ENCODE results near the gene CHDH. TPM values are rescaled to one million over a fixed set of nuclear protein-coding genes. Genes with fewer than 3 reads are reported as not detected.

Gene CHDH
- polyA plus RNA-seq, 4 donors, result 2.4 to 10.0 (median 6.7) TPM

DNA sequence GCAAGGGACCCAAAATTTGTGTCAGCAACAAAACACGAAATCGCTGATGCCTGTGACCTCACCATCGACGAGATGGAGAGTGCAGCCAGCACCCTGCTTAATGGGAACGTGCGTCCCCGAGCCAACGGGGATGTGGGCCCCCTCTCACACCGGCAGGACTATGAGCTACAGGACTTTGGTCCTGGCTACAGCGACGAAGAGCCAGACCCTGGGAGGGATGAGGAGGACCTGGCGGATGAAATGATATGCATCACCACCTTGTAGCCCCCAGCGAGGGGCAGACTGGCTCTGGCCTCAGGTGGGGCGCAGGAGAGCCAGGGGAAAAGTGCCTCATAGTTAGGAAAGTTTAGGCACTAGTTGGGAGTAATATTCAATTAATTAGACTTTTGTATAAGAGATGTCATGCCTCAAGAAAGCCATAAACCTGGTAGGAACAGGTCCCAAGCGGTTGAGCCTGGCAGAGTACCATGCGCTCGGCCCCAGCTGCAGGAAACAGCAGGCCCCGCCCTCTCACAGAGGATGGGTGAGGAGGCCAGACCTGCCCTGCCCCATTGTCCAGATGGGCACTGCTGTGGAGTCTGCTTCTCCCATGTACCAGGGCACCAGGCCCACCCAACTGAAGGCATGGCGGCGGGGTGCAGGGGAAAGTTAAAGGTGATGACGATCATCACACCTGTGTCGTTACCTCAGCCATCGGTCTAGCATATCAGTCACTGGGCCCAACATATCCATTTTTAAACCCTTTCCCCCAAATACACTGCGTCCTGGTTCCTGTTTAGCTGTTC is 34.9 kb downstream of the CHDH start:
- DNase-seq (ENCODE audit: low read depth in 4 of 4, low spot score in 3 of 4), result no peak

DNA sequence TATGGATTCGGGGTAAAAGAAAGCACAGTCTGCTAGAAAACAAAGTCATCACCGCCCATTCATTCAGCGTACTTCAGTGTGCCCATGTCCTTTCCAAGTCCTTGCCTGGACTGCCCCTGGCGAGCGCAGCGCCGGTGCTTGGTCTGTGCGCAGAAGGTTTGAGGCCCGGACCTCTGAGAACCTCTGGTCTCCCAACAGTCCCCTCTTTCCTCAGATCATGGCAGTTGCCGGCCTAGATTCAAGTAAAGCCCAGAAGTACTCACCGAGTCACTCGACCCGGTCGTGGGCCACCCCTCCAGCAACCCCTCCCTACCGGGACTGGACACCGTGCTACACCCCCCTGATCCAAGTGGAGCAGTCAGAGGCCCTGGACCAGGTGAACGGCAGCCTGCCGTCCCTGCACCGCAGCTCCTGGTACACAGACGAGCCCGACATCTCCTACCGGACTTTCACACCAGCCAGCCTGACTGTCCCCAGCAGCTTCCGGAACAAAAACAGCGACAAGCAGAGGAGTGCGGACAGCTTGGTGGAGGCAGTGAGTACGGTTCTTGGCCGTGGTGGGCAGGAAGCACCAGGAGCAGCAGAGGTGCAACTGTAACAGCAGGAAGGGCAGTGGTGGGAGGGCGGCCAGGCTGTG is 36.3 kb downstream of the CHDH start:
- no peak for DNase-seq (ENCODE audit: low read depth in 4 of 4, low spot score in 3 of 4)

DNA sequence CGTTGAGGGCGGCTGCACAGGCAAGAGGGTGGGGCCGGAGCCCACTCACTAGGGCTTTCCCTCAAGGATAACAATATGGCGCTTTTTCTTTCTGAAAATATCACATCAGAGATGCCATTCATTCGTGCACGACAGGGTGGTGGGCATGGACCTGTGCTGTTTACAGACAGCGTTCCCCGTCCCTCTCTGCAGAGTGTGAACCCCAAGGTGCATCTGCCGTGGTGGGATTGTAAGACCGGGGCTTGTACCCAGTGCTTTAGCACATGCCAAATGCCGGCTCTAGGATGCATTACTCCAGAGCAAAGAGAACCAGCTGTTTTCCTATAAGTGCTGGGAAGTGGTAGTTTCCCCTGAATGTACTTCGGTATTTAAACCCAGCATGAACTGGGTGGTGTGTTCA is 37.0 kb downstream of the CHDH start:
- no peak for DNase-seq (ENCODE audit: low read depth in 4 of 4, low spot score in 3 of 4)

DNA sequence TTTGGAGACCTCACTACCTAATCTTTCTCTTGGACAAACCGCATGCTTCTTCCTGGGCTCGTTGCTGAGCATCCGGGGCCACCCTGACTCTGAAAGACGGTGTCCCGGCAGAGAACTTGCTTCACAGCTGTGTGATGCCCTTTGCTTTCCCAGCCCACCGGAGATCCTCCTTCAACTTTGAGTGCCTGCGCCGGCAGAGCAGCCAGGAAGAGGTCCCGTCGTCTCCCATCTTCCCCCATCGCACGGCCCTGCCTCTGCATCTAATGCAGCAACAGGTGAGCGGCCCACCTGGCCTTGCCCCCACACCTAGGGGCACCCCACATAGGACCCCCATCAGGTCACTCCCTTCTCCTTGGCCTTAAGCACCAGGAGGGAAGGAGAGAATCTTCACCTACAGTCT is 37.7 kb downstream of the CHDH start:
- DNase-seq (ENCODE audit: low read depth in 4 of 4, low spot score in 3 of 4), result no peak

DNA sequence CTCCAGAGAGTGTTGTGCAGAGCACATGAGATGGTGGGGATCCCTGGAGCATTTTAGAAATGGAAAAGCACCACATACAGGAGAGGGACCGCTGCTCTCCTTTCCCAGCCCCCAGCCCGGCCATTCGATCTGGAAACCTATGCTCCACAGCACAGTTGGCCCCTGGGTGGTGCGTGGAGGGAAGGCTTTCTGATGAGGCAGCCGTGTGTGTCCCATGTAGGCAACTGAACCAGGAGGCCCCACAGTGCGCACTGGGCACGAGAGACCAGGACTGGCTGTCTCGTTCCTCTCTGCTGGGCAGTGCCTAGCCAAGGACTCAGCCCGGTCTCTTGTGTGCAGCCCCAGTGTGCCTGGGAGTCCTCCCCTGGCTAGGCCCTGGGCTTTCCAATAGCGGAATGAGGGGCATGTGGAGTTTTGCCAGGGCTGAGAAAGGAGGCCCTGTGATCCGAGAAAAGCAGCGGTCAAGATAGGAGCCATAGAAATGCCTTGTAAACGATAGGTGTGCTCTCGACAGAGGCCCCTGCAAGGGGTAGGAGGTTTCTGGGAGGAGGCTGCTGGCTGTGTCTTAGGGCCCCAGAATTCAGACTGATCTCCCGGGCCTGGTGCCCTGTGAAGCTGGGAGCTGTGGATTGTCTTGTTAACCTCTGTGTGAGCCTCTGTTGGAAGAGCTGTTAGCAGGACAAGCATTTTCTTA is 39.0 kb downstream of the CHDH start:
- DNase-seq (ENCODE audit: low read depth in 4 of 4, low spot score in 3 of 4), result no peak

DNA sequence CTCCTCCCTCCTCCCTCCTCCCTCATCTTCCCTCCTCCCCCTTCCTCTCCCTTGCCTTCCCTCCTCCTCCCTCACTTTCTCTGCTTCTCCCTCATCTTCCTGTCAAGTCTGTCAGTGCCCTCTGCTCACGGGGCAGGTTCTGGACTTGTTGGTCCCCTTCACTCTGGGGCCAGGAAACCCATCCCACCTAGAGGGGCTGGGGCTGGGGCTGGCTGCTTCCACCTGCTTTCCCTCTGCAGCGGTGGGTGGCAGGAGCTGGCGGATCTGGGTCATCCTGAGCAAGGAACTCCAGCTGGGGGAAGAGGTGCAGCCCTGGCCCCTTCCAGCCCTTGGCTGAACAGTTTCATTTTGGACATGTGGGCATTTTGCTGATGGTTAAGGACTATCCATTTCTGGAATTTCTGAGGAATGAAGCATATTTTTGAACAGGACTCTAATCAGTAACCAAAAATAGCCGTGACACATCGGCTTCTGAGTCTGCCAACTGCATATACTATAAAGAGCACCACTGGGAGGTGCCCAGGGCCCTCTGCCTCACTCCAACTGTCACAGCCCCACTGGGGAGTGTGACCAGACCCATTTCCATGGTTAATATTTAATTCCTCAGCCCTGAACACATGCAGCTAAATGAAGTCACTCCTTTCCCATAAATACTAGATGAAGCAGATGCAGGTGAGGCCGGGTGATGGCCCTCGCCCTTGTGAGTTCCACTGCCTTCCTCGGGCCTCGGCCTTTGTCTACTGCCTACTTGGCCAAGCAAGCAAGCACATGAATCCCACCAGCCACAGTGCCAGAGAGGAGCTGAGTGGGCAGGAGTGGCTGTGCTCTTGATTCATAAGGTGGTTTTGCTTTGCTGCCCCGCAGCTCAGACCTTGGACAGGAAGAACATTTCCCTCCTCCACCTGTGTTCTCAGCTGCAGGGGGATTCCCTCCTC is 39.8 kb downstream of the CHDH start:
- DNase-seq (ENCODE audit: low read depth in 4 of 4, low spot score in 3 of 4), result peak in 3 of 4 donors; percentile 19 to 41 (median 27)

DNA sequence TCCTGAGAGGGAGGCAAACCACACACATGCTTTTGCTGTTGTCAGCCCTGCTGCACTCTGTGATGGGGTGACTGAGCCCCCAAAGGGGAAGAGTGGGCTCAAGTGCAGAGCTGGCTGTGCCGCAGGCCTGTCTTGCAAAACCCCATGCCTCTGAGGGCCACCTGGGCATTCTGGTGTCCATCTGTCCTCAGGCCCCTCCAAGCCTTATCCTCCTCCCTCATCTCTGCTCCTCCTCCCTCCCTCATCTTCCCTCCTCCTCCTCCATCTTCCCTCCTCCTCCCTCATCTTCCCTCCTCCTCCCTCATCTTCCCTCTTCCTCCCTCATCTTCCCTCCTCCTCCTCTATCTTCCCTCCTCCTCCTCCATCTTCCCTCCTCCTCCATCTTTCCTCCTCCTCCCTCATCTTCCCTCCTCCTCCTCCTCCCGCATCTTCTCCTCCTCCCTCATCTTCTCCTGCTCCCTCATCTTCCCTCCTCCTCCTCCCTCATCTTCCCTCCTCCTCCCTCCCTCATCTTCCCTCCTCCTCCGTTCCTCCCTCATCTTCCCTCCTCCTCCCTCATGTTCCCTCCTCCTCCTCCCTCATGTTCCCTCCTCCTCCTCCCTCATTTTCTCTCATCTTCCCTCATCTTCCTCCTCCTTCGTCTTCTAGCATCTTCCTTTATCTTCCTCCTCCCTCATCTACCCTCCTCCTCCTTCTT is 40.6 kb downstream of the CHDH start:
- DNase-seq (ENCODE audit: low read depth in 4 of 4, low spot score in 3 of 4), result no peak

DNA sequence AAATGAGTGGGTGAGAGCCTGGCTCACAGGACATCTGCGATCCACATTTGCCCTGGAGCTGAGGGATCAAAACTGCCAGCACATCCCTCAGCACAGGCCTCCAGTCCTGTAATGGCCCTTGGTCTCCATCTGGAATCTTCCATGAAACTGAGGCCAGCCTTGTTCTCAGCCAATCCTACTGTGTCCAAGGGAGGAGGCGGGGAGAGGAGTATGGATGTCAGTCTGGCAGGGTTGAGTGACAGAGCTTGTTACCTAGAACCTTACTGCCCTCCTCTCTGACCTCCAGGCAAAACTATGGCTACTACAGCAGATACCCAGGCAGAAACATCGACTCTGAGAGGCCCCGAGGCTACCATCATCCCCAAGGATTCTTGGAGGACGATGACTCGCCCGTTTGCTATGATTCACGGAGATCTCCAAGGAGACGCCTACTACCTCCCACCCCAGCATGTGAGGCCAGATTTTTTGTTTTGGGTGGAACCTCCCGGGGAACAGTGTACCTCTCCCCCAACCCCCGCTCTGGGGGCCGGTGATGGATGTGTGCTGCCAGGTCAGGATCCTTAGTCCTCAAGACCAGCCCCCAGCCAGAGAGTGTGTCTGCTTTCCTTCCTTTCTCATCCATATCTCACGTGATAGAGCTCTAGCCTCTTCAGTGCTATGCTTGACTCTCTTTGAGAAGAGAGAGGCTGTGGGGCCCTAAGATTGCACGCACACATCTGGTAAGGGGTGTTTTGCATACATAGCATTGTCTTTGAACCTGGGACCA is 41.3 kb downstream of the CHDH start:
- DNase-seq (ENCODE audit: low read depth in 4 of 4, low spot score in 3 of 4), result no peak

DNA sequence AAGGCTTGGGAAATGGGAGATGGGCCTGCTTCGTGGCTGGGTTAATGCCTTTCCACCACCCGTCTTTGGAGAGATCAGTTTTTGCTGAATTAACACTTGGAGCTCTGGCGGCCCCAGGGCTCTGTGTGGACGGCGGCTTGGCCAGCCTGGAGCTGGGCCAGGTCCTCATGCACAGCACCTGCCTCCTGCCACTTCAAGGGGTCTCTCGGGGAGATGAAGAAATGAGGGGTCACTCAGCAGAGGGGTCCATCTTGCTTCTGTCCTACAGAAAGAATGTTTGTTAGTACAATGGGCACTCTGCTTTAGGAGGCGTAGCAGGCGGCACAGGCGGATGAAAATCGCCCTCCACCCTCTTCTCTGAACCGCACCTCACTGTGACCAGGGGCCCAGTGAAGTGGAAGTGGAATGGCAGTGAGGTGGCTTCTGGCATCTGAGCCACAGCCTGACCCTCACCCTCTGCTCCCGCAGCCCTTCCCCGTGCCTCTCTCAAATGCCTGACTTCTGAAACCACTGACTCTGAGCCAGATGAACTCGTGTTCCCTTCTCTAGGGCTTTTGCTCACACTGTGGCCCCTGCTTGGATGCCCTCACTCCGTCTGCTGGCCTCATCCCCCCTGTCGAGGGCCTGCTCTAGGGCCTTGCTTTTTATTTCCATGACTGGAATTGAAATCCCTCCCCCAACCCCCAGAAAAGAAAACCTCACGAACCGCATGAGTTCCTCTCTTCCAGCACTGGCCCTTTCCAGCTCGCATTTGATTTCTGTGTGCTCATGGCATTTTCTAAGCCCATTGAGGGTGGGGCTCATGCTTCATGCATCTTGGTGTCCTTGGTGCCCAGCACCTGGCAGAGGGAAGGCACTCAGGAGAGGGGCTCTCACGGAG is 42.2 kb downstream of the CHDH start:
- no peak for DNase-seq (ENCODE audit: low read depth in 4 of 4, low spot score in 3 of 4)

DNA sequence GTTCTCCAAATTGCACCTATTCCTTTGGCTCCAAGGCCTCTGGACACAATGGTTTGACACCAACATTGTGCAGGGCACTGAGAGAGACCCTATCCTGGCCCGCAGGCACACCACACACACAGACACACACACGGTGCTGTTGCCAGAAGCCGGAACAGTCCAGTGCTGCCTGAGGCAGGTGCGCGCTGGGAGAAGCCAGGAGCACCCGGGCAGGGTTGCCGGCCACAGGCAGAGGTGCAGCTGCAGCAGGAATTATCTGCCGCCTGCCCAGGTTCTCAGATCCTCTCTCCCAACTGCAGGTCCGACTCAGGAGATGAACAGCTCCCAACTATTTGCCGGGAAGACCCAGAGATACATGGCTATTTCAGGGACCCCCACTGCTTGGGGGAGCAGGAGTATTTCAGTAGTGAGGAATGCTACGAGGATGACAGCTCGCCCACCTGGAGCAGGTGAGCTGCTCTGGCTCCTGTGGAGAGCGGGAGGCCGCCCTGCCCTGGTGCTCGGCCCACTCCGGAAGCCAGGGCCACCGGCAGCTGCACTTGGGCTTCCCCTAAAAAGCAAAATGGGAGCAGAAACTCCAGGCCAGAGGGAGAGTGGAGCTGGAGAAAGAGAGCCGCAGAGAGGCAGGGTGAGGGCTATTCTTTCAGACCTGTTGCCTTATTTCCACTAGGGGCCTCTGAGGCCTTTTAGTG is 42.9 kb downstream of the CHDH start:
- DNase-seq (ENCODE audit: low read depth in 4 of 4, low spot score in 3 of 4), result no peak

DNA sequence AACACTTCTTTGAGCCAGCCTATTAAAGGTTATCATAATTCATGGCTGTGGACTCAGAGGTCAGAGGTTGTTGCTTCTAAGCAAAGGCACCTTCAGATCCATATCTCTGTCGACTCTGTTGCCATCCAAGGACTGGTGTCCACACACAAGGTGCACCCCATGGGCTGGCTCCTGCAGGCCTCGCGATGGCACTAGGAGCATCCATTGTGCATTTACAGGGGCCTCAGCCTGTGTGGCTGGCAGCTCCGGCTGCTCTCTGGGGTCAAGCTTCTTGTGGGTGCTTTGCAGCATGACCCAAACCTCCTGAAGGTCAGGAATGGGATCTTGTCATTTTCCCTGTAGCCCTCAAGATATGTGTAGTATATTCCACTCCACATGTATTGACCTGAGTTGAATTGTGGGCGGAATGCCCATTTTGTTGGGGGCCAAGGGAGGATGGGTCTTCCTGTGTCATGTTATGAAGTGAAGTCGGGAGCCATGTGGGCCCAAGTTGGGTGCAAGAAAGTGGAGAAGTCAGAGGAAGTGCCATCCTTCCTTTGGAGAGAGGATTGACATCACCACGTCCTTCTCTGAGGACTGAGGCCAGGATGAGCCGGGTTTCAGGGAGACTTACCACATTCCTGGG is 43.9 kb downstream of the CHDH start:
- DNase-seq (ENCODE audit: low read depth in 4 of 4, low spot score in 3 of 4), result no peak

DNA sequence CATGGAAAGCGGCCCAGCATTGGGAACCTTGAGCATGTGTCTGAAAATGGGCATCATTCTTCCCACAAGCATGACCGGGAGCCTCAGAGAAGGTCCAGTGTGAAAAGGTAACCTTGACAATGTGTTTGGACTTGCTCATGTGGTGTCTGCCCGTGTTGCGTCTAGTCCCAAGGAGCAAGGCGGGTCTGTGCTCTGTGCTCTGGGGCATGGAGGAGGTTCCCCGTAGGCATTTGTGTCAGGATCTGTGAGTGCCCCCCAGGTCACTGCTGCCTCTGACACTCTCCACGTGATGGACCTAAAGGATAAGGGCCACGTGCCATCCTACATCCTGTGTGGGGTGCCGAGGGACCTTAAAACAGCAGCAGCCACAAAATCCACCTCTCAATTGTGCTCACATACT is 44.9 kb downstream of the CHDH start:
- no peak for DNase-seq (ENCODE audit: low read depth in 4 of 4, low spot score in 3 of 4)

DNA sequence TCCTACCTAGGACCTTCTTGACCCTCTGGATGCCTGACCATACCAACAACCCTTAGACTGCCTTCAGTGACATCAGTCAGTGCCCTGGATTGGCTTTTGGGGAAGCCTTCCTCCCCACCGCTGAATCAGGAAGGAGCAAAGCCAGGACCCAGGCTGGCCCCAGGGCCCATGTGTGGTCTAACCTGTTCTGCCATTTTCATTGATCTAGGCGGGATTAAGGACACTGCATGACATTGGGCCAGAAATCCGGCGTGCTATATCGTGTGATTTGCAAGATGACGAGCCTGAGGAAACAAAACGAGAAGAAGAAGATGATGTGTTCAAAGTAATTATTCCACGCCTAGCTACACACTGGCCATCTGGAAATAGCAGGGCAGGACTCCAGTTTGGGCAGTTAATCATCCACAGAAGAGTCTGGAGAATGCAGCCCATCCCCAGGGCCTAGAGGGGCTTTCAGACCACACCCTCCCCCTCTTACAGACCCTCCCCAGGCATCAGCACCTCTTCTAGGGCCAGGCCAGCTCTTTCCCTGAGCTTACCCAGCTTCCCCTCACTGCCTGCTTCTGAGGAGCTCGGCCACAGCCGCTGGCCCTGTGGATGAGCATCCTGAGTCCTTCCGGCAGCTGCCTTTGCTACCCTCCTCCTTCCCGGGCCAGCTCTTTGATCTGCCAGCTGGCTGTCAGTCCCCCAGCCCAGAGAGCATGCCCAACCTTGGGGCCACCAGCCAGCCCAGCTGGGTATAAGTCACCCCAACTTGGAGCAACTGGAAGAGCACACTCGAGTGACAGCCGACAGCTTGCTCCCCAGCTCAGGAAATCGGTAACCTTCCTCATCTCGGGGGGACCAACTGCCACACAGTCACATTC is 45.9 kb downstream of the CHDH start:
- no peak for DNase-seq (ENCODE audit: low read depth in 4 of 4, low spot score in 3 of 4)

DNA sequence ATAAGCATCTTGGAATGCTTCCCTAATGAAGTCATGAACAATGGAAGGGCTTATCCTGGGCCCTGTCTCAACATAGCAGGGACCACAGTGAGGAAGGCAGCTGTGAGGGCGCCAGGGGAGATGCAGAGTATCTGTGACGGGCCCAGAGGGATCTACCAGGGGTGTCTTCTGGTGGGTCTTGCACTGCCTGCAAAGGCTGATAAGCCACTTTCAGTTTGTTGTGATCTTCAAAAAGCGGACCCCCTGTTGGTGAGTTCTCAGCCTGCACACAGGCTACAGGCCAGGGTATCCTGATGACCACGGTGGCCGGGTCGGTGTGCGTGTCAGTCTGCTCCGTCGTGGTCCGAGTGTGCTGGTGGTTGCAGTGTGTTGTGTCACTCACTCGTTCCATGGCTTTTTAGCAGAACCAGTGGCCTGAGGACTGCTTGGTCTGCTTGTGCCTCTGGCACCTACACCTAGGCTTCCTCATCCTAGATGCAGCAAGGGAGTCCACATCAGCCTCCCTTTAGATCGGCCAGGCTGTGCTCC is 46.8 kb downstream of the CHDH start:
- no peak for DNase-seq (ENCODE audit: low read depth in 4 of 4, low spot score in 3 of 4)

DNA sequence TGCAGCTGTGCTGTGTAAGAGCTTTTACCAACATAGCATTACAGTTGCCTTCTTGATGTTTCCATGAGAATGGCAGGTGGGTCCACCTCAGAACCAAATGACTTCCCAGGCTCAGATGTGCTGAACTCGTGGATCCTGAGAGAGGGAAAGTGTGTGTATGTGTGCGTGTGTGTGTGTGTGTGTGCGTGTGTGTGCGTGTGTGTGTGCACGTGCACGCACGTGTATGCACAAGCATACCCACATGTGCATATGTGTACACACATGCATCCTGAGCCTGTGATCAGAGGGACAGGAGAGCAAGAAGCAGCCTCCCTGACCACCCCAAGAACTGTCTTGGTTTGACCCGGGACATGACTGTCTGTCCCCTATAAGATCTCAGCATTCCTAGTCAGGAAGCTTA is 48.1 kb downstream of the CHDH start:
- no peak for DNase-seq (ENCODE audit: low read depth in 4 of 4, low spot score in 3 of 4)
